ENCODE results near the gene PSENEN. TPM values are rescaled to one million over a fixed set of nuclear protein-coding genes. Genes with fewer than 3 reads are reported as not detected.

The PSENEN gene
- polyA plus RNA-seq, 1 experiment = 65.4 TPM

GRCh38 chr19:35752746-35753350 is 7.4 kb downstream of the PSENEN start:
- Histone ChIP-seq H3K36me3 (ENCODE audit: control insufficient read depth, insufficient read depth, low read length) (peaks cover 12% of the 10 kb centered on the region), H3K4me3 (ENCODE audit: low read depth, low read length) (no peak overlapping the region), H3K27me3 (ENCODE audit: control insufficient read depth, insufficient read depth, low read length) (no peaks in the 10 kb centered on the region)
- ChIA-PET CTCF (no interaction called here), POLR2A (no interaction called here)
- no peak for DNase-seq (ENCODE audit: low read depth)
- TF ChIP-seq CTCF (IDR thresholded peaks at IDR 0.05; ENCODE audit: insufficient read depth, low read depth, low read length) = no peak

GRCh38 chr19:35753634-35754369 is 8.4 kb downstream of the PSENEN start:
- POLR2A ChIA-PET = no interaction called here
- no peak for TF ChIP-seq CTCF (IDR thresholded peaks at IDR 0.05; ENCODE audit: insufficient read depth, low read depth, low read length)
- Histone ChIP-seq H3K36me3 (ENCODE audit: control insufficient read depth, insufficient read depth, low read length) (peaks cover 12% of the 10 kb centered on the region), H3K4me3 (ENCODE audit: low read depth, low read length) (no peak overlapping the region), H3K27me3 (ENCODE audit: control insufficient read depth, insufficient read depth, low read length) (no peaks in the 10 kb centered on the region)
- CTCF ChIA-PET = interaction anchor here (0.7 kb wide), 1 partner anchor 197 kb away, joined by 3 read pairs; no protein-coding TSS in a partner anchor
- no peak for DNase-seq (ENCODE audit: low read depth)

- H3K4me3 ChIP-seq (ENCODE audit: low read depth, low read length) = no peak overlapping the region
- ChIA-PET CTCF (interaction anchor here (0.7 kb wide), 1 partner anchor 196 kb away, joined by 3 read pairs; no protein-coding TSS in a partner anchor), POLR2A (no interaction called here)
- peaks cover 12% of the 10 kb centered on the region for H3K36me3 ChIP-seq (ENCODE audit: control insufficient read depth, insufficient read depth, low read length)
- no peak for DNase-seq (ENCODE audit: low read depth)
- H3K27me3 ChIP-seq (ENCODE audit: control insufficient read depth, insufficient read depth, low read length) = no peaks in the 10 kb centered on the region
- TF ChIP-seq CTCF (IDR thresholded peaks at IDR 0.05; ENCODE audit: insufficient read depth, low read depth, low read length) = no peak
Observed at GRCh38 chr19:35754370-35755130, 9.1 kb downstream of the PSENEN start.

GRCh38 chr19:35755131-35755549 is 9.7 kb downstream of the PSENEN start:
- peak overlapping the region; percentile 52 for H3K4me3 ChIP-seq (ENCODE audit: low read depth, low read length)
- H3K27me3 ChIP-seq (ENCODE audit: control insufficient read depth, insufficient read depth, low read length) = no peaks in the 10 kb centered on the region
- CTCF ChIA-PET = no interaction called here

More at GRCh38 chr19:35755131-35755549, 9.7 kb downstream of the PSENEN start:
- peaks cover 13% of the 10 kb centered on the region for H3K36me3 ChIP-seq (ENCODE audit: control insufficient read depth, insufficient read depth, low read length)
- TF ChIP-seq CTCF (IDR thresholded peaks at IDR 0.05; ENCODE audit: insufficient read depth, low read depth, low read length) = no peak
- no peak for DNase-seq (ENCODE audit: low read depth)
- POLR2A ChIA-PET = no interaction called here

Measured in BJ (cell line).